AG09319 (cell line): ENCODE data around the gene KLHL10.

Experiments
- DNase-seq: peaks from one replicate; pipeline ENCODE4 v3.0.0-alpha.2; 2010; ENCODE audit warnings: low read depth; ENCODE audit errors: extremely low read depth
- CTCF ChIP-seq: IDR thresholded peaks from 2 replicates; pipeline ENCODE4 v1.5.1; 2011; ENCODE audit warnings: low read depth, mild to moderate bottlenecking, inconsistent platforms, low read length, moderate library complexity

KLHL10 gene

GRCh38 chr17:41837761-41838538 lies at the start of gene KLHL10:
Gene KLHL10, plus strand, starts transcription at chr17:41837825. Its CDS starts 108 bp downstream, at chr17:41837933.
- no peak for TF ChIP-seq CTCF
- DNase-seq = no peak

GRCh38 chr17:41792845-41793783 lies 44.5 kb upstream of the KLHL10 start:
- TF ChIP-seq CTCF = no peak
- DNase-seq = no peak

DNA sequence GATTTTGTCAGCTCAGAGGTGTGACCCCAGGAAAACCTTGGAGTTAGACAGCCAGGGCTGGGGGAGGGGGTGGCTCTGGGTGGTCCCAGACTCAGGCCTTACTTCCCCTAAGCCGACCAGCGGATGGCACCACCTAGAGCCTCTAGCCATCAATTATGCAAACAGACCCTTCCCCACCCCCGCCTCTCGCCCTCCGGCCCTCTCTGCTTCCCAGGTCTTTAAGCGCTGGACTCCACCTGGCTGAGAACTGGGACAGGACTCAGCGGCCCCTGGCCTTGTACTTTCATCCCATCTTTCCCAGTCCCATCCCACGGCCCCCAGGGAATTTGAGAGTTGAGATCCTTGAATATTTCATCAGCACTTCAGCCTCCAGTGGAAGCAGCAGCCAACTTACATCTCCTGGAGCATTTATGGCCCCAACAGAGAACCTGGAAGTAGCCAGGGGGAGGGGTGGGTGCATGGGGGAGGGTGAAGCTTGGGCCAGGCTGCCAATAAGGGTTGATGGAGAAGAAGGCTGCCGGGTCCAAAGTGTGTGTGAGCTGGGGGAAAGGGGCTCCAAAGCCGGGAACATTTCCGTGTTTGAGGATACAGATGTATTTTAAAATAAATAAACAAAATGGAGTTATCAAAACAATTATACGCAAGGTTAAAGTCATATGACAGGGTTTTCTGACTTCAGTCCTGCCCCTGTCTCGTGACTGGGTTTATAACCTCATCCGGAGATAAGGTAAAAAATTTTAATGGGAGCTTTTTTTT lies 43.7 kb upstream of the KLHL10 start:
- DNase-seq = no peak
- TF ChIP-seq CTCF = no peak

DNA sequence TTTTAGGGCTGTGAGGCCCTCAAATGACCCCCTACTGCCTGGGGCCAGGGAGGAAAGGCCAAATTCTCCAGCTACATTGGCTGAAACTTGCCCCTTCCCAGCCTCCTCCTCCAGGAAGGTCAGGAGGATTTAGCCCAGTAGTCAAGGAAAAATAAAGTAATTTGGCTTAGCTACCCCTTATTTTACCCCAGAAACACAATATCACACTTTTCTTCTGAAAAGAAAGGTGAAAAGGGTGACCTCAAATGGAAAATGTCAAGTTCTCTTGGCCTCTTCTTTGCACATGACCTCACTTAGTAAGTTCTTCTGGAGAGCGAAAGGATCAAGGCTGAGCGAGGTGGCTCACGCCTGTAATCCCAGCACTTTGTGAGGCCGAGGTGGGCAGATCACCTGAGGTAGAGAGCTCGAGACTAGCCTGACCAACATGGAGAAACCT lies 43.1 kb upstream of the KLHL10 start:
- no peak for DNase-seq
- no peak for TF ChIP-seq CTCF

DNA sequence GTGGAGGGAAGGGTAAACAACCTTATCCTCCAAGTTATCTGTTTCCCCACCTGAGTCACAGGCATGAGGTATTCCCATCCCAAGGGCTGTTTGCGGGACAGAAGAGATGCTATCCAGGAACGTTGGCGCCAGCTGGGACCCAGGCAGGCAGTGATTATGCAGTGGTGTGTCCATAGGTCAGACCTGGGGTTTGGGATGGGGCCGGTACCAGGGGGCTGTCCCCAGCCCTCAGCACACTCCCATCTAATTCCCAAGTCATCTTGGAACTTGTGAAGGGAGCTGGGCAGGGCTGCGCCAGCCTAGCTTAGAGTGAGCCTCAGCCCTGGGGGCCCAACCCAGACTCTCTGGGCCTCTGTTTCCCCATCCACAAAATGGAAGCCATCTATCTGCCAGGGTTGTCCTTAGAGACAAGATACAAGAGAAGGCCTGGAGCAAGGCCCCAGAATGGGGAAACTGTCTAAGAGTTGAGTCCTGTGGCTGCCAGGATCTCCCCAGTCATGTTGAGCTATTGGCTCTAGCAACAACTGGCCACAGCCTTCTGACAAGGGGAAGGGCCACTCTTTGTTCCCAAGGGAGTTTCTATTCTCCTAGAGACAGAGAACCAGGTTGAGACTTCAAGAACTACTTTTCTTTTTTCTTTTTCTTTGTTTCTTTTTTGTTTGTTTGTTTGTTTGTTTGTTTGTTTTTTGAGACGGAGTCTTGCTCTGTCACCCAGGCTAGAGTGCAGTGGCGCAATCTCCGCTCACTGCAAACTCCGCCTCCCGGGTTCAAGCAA lies 41.3 kb upstream of the KLHL10 start:
- DNase-seq = no peak
- no peak for TF ChIP-seq CTCF

DNA sequence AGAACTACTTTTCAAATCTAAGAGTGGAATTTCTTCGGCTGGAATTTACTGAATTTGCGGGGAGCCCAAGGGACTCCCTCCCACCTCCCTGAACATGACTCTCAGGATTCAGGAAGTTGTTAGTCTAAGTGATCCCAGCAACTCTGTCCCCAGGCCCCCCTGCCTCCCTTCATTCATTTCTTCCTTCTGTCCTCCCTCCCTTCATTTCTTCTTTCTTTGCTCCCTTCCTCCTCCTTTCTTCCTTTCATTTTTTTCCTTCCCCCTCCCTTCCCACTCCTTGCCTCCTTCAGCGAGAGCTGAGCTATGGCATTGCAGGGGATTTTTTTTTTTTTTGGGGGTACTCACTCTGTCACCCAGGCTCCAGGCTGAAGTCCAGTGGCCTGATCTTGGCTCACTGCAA lies 40.2 kb upstream of the KLHL10 start:
- DNase-seq = no peak
- TF ChIP-seq CTCF = no peak
